GM21381 (cell line): ENCODE results near the gene BRME1.
A peak's percentile ranks its signal among the peaks of the same experiment; 100 is the strongest.

ENCODE experiments used
- ATAC-seq: cut with Tn5 transposase; IDR thresholded peaks from one replicate; pipeline ENCODE4 v1.9.1; 2021; ENCODE audit warnings: mild to moderate bottlenecking, moderate library complexity; ENCODE audit not compliant: unreplicated experiment

BRME1 gene

GRCh38 chr19:13848798-13849676 lies 56.9 kb downstream of the BRME1 start:
- ATAC-seq = no peak

GRCh38 chr19:13848340-13848677 lies 57.6 kb downstream of the BRME1 start:
- ATAC-seq = no peak

- peak; percentile 27 for ATAC-seq
Measured at GRCh38 chr19:13847407-13848339, 58.2 kb downstream of the BRME1 start.

GRCh38 chr19:13846557-13847406 lies 59.1 kb downstream of the BRME1 start:
- peak; percentile 56 for ATAC-seq

- ATAC-seq = no peak
Measured at GRCh38 chr19:13844130-13844631, 61.7 kb downstream of the BRME1 start.

- no peak for ATAC-seq
Measured at GRCh38 chr19:13843104-13843921, 62.6 kb downstream of the BRME1 start.

- ATAC-seq = no peak
Measured at GRCh38 chr19:13842291-13843103, 63.4 kb downstream of the BRME1 start.

- ATAC-seq = no peak
Measured at GRCh38 chr19:13841962-13842290, 64.0 kb downstream of the BRME1 start.

- ATAC-seq = no peak
Measured at GRCh38 chr19:13841086-13841961, 64.6 kb downstream of the BRME1 start.

GRCh38 chr19:13840305-13841085 lies 65.4 kb downstream of the BRME1 start:
- ATAC-seq = no peak

- ATAC-seq = no peak
Measured at GRCh38 chr19:13839938-13840304, 66.0 kb downstream of the BRME1 start.

GRCh38 chr19:13839130-13839937 lies 66.6 kb downstream of the BRME1 start:
- ATAC-seq = peak; percentile 29

- no peak for ATAC-seq
Measured at GRCh38 chr19:13838435-13839129, 67.3 kb downstream of the BRME1 start.

GRCh38 chr19:13835791-13836723 lies 69.9 kb downstream of the BRME1 start:
- ATAC-seq = no peak
